ENCODE results near the gene PLPP1.

Gene PLPP1

DNA sequence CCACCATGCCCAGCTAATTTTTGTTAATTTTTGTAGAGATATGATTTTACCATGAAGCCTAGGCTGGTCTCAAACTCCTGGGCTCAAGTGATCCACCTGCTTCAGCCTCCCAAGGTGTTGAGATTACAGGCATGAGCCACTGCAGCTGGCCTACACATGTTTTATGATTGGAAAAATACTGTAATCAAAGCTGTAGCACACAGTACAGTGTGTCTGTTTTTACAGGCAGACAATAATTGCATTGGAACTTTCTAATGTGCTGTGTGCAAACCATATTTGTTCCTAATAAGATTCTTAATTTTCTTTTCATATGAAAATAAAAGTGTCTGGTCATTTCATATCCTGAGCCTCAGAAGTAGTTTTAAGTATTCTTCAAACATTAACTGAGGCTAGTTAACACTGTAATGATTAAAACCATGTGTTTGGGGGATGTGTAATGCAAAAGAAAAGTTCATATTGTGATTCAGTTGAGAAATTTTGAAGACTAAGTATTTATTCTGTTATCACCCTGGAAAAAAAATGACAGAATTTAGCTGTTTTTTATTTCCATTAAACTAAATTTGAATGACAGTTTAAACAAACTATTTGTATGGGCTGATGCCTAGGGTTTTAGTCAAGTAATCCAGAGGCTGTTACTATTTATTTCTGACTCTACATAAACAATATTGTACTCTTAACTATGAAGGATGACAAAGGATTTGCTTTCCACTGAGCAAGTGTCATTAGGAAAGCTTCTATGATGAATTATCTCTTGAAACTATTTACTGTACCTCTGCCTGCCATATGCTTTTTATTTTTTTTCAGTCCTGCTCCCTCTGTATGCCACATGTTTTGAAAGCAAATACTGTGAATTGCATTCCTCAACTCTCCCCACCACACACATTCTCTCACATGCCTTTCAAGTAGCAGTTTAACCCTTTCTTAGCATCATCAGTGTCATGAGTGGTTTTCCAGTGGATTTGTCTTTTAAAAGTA is 115.5 kb downstream of the PLPP1 start:
- no peaks in the 10 kb centered on the region for H3K27me3 ChIP-seq (ENCODE audit: control insufficient read depth, insufficient read depth, low read length)
- H3K9ac ChIP-seq (ENCODE audit: low read length): no peak overlapping the region
- H3K36me3 ChIP-seq (ENCODE audit: control insufficient read depth, low read depth, low read length): peaks cover 42% of the 10 kb centered on the region
- no peak overlapping the region for H3K27ac ChIP-seq (ENCODE audit: low read length)
- no peaks in the 10 kb centered on the region for H3K9me3 ChIP-seq (ENCODE audit: control insufficient read depth, low read depth, low read length)
- H3K4me1 ChIP-seq (ENCODE audit: control insufficient read depth, low read depth, low read length): peaks cover 12% of the 10 kb centered on the region
- H3K4me3 ChIP-seq (ENCODE audit: low read length): no peak overlapping the region

DNA sequence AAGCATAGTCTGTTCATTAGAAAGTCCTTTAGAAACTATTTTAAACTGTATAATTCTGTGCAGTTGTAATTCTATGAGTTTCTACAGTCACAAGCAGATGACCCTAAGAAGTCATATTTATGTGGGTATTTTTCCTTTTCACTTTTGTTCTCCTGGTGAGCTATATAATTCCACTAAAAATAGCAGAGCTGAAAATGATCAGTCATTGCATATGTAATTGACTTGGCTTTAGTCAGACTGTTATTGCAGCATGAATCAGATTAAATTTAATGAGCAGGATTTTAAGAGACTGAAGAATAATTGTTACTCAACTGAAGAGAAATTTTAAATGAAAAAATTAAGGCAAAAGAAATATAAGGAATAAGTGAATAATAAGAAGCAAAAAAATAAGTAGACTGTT is 118.5 kb downstream of the PLPP1 start:
- H3K27me3 ChIP-seq (ENCODE audit: control insufficient read depth, insufficient read depth, low read length): no peaks in the 10 kb centered on the region
- peaks cover 12% of the 10 kb centered on the region for H3K4me1 ChIP-seq (ENCODE audit: control insufficient read depth, low read depth, low read length)
- no peak overlapping the region for H3K27ac ChIP-seq (ENCODE audit: low read length)
- H3K9ac ChIP-seq (ENCODE audit: low read length): no peak overlapping the region
- no peaks in the 10 kb centered on the region for H3K9me3 ChIP-seq (ENCODE audit: control insufficient read depth, low read depth, low read length)
- no peak overlapping the region for H3K4me3 ChIP-seq (ENCODE audit: low read length)
- peaks cover 32% of the 10 kb centered on the region for H3K36me3 ChIP-seq (ENCODE audit: control insufficient read depth, low read depth, low read length)

- Histone ChIP-seq H3K36me3 (ENCODE audit: control insufficient read depth, low read depth, low read length) (peaks cover 37% of the 10 kb centered on the region), H3K9me3 (ENCODE audit: control insufficient read depth, low read depth, low read length) (no peaks in the 10 kb centered on the region), H3K4me1 (ENCODE audit: control insufficient read depth, low read depth, low read length) (peaks cover 11% of the 10 kb centered on the region), H3K27me3 (ENCODE audit: control insufficient read depth, insufficient read depth, low read length) (no peaks in the 10 kb centered on the region), H3K4me3 (ENCODE audit: low read length) (no peak overlapping the region), H3K9ac (ENCODE audit: low read length) (no peak overlapping the region), H3K27ac (ENCODE audit: low read length) (no peak overlapping the region)
Measured at GRCh38 chr5:55415071-55415470, 119.7 kb downstream of the PLPP1 start.

- Histone ChIP-seq H3K9ac (ENCODE audit: low read length) (no peak overlapping the region), H3K27ac (ENCODE audit: low read length) (no peak overlapping the region), H3K9me3 (ENCODE audit: control insufficient read depth, low read depth, low read length) (no peaks in the 10 kb centered on the region), H3K4me3 (ENCODE audit: low read length) (no peak overlapping the region), H3K27me3 (ENCODE audit: control insufficient read depth, insufficient read depth, low read length) (no peaks in the 10 kb centered on the region), H3K4me1 (ENCODE audit: control insufficient read depth, low read depth, low read length) (no peaks in the 10 kb centered on the region), H3K36me3 (ENCODE audit: control insufficient read depth, low read depth, low read length) (peaks cover 33% of the 10 kb centered on the region)
Measured at GRCh38 chr5:55413644-55414043, 121.1 kb downstream of the PLPP1 start.

DNA sequence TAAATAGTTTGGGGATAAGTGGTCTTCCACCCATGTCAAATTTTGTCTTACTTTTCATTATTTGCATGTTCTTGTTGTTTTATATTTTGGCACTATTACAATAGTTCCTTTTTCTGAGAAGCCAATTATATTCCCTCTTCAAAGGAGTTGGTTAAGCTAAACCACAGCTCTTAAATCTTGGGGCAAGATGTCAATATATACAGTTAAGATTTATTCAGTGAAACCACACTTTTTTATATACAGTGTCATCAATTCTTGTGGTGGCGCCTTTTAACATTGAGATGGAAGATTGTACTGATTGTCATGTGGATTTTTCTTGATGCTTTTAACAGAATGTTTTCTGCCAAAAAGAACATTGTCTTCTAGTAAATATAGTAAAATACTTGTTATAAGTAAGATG is 122.9 kb downstream of the PLPP1 start:
- H3K4me3 ChIP-seq (ENCODE audit: low read length): no peak overlapping the region
- no peak overlapping the region for H3K27ac ChIP-seq (ENCODE audit: low read length)
- no peaks in the 10 kb centered on the region for H3K27me3 ChIP-seq (ENCODE audit: control insufficient read depth, insufficient read depth, low read length)
- H3K4me1 ChIP-seq (ENCODE audit: control insufficient read depth, low read depth, low read length): no peaks in the 10 kb centered on the region
- no peak overlapping the region for H3K9ac ChIP-seq (ENCODE audit: low read length)
- peaks cover 27% of the 10 kb centered on the region for H3K36me3 ChIP-seq (ENCODE audit: control insufficient read depth, low read depth, low read length)
- H3K9me3 ChIP-seq (ENCODE audit: control insufficient read depth, low read depth, low read length): no peaks in the 10 kb centered on the region

DNA sequence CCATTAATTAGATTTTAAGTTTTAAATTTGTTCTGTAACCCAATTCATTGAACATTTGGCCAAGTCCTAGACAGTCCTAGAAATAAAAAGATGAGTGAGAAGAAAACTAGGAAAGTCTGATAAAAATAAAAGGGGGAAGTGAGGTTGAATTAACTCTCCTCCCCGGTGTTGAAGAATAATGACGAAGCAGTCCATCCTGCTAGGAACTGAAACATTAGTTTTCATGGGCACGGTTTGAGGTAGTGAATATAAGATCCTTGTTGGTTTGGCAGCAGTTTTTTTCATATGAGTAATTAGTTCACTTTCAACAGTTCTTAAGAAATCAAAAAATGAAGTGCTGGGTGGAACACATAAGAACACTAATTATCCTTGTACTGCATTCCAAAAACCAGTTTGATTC is 123.9 kb downstream of the PLPP1 start:
- H3K4me3 ChIP-seq (ENCODE audit: low read length): no peak overlapping the region
- no peaks in the 10 kb centered on the region for H3K27me3 ChIP-seq (ENCODE audit: control insufficient read depth, insufficient read depth, low read length)
- H3K27ac ChIP-seq (ENCODE audit: low read length): no peak overlapping the region
- no peak overlapping the region for H3K9ac ChIP-seq (ENCODE audit: low read length)
- H3K36me3 ChIP-seq (ENCODE audit: control insufficient read depth, low read depth, low read length): peaks cover 27% of the 10 kb centered on the region
- no peaks in the 10 kb centered on the region for H3K4me1 ChIP-seq (ENCODE audit: control insufficient read depth, low read depth, low read length)
- H3K9me3 ChIP-seq (ENCODE audit: control insufficient read depth, low read depth, low read length): no peaks in the 10 kb centered on the region

GRCh38 chr5:55409775-55410174 is 125.0 kb downstream of the PLPP1 start:
- Histone ChIP-seq H3K9me3 (ENCODE audit: control insufficient read depth, low read depth, low read length) (no peaks in the 10 kb centered on the region), H3K4me1 (ENCODE audit: control insufficient read depth, low read depth, low read length) (no peaks in the 10 kb centered on the region), H3K36me3 (ENCODE audit: control insufficient read depth, low read depth, low read length) (peaks cover 30% of the 10 kb centered on the region), H3K27me3 (ENCODE audit: control insufficient read depth, insufficient read depth, low read length) (no peaks in the 10 kb centered on the region), H3K4me3 (ENCODE audit: low read length) (no peak overlapping the region), H3K27ac (ENCODE audit: low read length) (no peak overlapping the region), H3K9ac (ENCODE audit: low read length) (no peak overlapping the region)

GRCh38 chr5:55407984-55408383 is 126.8 kb downstream of the PLPP1 start:
- Histone ChIP-seq H3K27ac (ENCODE audit: low read length) (no peak overlapping the region), H3K4me1 (ENCODE audit: control insufficient read depth, low read depth, low read length) (no peaks in the 10 kb centered on the region), H3K4me3 (ENCODE audit: low read length) (no peak overlapping the region), H3K9ac (ENCODE audit: low read length) (no peak overlapping the region), H3K9me3 (ENCODE audit: control insufficient read depth, low read depth, low read length) (no peaks in the 10 kb centered on the region), H3K36me3 (ENCODE audit: control insufficient read depth, low read depth, low read length) (peaks cover 31% of the 10 kb centered on the region), H3K27me3 (ENCODE audit: control insufficient read depth, insufficient read depth, low read length) (no peaks in the 10 kb centered on the region)

DNA sequence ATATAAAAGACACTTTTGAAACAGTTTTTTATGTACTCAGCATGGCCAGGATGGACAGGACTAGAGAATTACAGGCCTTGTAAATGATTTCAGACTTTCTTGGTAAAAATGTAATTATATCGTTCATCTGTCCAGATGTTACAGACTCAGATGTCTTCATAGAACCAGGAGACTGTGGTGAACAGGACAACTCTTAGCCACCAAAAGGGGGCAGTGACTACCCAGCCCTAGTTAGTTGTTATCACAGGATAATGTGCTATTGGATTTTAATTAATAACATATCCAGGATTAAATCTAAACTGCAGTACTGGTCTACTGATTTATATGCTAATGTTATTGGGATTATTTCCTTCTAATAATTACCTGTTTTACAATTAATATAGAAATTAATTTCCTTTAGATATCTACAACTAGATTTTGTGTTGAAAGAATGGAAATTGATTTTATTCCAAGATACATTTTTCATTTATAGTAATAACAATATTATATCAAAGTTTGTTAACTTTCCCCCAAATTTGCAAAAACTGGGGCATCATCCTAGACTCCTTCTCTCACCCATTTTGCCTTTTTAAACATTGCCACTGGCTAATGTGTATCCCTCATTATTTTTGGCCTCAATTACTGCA is 127.6 kb downstream of the PLPP1 start:
- Histone ChIP-seq H3K27ac (ENCODE audit: low read length) (no peak overlapping the region), H3K4me3 (ENCODE audit: low read length) (no peak overlapping the region), H3K9ac (ENCODE audit: low read length) (no peak overlapping the region), H3K4me1 (ENCODE audit: control insufficient read depth, low read depth, low read length) (no peaks in the 10 kb centered on the region), H3K36me3 (ENCODE audit: control insufficient read depth, low read depth, low read length) (peaks cover 35% of the 10 kb centered on the region), H3K27me3 (ENCODE audit: control insufficient read depth, insufficient read depth, low read length) (no peaks in the 10 kb centered on the region), H3K9me3 (ENCODE audit: control insufficient read depth, low read depth, low read length) (no peaks in the 10 kb centered on the region)

DNA sequence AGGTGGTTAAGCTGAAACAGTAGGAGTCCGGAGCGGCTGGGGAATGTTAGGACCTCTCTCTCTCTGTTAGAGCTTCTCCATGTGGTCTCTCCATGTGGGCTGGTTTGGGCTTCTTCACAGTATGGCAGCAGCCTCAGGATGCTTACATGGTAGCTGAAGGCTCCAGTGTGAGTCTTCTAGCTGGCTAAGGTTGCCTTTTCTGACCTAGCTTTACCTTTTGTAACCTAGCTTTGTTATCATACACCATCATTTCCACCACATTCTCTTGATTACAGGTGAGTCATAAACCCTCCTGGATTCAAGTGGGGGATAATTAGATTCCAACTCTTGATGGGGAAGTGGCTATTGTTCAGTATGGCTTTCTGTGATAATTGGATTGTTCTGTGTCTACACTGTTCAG is 128.5 kb downstream of the PLPP1 start:
- Histone ChIP-seq H3K4me1 (ENCODE audit: control insufficient read depth, low read depth, low read length) (no peaks in the 10 kb centered on the region), H3K27me3 (ENCODE audit: control insufficient read depth, insufficient read depth, low read length) (no peaks in the 10 kb centered on the region), H3K9ac (ENCODE audit: low read length) (no peak overlapping the region), H3K4me3 (ENCODE audit: low read length) (no peak overlapping the region), H3K27ac (ENCODE audit: low read length) (no peak overlapping the region), H3K9me3 (ENCODE audit: control insufficient read depth, low read depth, low read length) (no peaks in the 10 kb centered on the region), H3K36me3 (ENCODE audit: control insufficient read depth, low read depth, low read length) (peaks cover 37% of the 10 kb centered on the region)

DNA sequence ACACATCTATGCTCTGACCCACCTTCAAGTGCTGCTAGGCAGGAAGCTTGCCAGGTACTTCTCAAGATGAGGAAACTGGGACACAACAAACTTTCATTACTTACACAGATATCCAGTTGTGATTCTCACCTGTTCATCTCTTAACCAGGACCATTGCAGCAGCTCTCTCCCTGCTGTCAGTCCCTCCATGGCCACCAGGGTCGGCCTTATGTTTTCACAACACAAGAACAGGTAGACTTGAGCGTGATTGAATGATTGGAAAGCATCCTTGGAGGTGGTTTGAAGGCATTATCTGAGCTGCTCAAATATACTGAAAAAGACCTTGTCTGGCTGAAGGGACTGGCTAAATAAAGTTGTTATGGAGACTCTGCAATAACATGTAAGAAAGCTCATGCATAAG is 132.6 kb downstream of the PLPP1 start:
- H3K27ac ChIP-seq (ENCODE audit: low read length): no peak overlapping the region
- H3K4me1 ChIP-seq (ENCODE audit: control insufficient read depth, low read depth, low read length): no peaks in the 10 kb centered on the region
- H3K9me3 ChIP-seq (ENCODE audit: control insufficient read depth, low read depth, low read length): no peaks in the 10 kb centered on the region
- no peaks in the 10 kb centered on the region for H3K27me3 ChIP-seq (ENCODE audit: control insufficient read depth, insufficient read depth, low read length)
- peaks cover 52% of the 10 kb centered on the region for H3K36me3 ChIP-seq (ENCODE audit: control insufficient read depth, low read depth, low read length)
- H3K4me3 ChIP-seq (ENCODE audit: low read length): no peak overlapping the region
- H3K9ac ChIP-seq (ENCODE audit: low read length): no peak overlapping the region

All from iPS-18a (cell line).